Fibroblast of pulmonary artery (primary cell): ENCODE measurements around the gene GRHPR.
"Not testable (repeated sequence)": the region's sequence is repeated elsewhere in the genome, so short reads cannot be mapped to it uniquely, and the experiment has no call there.

Source experiments
- DNase-seq: peaks from one replicate; pipeline ENCODE4 v3.0.0-alpha.2; 2010; ENCODE audit warnings: low read depth
- H3K4me3 ChIP-seq: replicated peaks from 2 replicates; pipeline ENCODE4 v1.5.1; 2011; ENCODE audit warnings: low read depth, mild to moderate bottlenecking, control low read depth, low read length, moderate library complexity
- TF ChIP-seq, protein P1 (sequence below): IDR thresholded peaks from 2 replicates; pipeline ENCODE4 v1.5.1; 2011; ENCODE audit warnings: mild to moderate bottlenecking, control low read depth, low read length, inconsistent platforms; ENCODE audit errors: missing control alignments

The GRHPR gene

DNA sequence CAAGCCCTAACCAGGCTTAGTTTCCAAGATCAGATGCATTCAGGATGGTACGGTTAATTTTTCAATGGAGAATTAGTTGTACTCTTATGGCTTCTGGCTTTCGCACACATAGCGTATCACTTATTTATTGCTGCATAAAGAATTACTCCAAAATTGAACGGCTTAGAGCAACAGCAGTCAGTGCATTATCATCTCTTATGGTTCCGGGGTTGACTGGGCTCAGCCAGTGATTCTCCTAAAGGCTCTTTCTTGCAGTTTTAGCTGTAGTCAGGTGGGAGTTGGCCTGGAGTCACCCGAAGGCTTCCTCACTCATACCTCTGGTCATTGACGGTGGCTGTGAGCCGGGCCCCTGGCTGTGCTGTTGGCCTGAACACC is 595 bp upstream of the GRHPR start:
- no peak for DNase-seq
- H3K4me3 ChIP-seq, result peak overlapping the region; percentile 94
- TF ChIP-seq, protein P1, sequence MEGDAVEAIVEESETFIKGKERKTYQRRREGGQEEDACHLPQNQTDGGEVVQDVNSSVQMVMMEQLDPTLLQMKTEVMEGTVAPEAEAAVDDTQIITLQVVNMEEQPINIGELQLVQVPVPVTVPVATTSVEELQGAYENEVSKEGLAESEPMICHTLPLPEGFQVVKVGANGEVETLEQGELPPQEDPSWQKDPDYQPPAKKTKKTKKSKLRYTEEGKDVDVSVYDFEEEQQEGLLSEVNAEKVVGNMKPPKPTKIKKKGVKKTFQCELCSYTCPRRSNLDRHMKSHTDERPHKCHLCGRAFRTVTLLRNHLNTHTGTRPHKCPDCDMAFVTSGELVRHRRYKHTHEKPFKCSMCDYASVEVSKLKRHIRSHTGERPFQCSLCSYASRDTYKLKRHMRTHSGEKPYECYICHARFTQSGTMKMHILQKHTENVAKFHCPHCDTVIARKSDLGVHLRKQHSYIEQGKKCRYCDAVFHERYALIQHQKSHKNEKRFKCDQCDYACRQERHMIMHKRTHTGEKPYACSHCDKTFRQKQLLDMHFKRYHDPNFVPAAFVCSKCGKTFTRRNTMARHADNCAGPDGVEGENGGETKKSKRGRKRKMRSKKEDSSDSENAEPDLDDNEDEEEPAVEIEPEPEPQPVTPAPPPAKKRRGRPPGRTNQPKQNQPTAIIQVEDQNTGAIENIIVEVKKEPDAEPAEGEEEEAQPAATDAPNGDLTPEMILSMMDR, result no peak

DNA sequence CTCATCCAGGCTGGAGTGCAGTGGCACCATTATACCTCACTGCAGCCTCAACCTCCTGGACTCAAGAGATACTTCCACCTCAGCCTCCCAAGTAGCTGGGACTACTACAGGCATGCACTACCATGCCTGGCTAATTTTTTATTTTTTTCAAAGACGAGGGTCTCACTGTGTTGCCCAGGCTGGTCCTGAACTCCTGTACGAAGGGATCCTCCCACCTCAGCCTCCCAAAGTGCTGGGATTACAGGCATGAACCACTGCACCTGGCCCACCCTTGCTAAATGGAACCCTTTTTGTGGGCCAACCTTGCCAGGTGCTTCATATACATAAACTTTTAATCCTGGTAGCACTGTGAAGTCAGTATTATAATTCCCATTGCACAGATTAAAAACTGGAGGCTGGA is 1.0 kb downstream of the GRHPR start:
- no peak for DNase-seq
- TF ChIP-seq, protein P1, result no peak
- peak overlapping the region; percentile 94 for H3K4me3 ChIP-seq

DNA sequence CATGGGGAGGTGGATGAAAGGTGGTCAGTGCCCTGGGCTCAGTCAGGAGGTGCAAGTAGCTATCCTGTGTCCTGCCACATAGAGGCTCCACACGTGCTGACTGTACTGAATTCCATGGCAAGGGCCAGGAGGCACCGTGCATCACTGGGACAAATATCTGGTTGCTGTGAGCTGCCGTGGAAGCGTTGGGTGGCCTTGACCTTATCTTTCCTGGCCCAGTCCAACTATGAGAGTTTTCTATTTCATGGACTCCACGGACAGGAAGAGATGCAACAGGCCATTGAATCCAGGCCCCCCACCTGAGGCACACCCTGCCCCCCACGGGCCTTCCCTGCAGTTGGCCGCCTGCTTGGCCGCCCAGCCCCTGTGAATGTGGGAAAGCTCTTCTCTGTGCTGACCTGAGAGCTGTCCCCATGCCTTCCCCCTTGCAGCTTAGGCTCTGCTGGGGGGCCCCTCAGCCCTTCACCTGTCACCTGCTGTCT is 1.7 kb downstream of the GRHPR start:
- no peak for DNase-seq
- peak overlapping the region; percentile 94 for H3K4me3 ChIP-seq

DNA sequence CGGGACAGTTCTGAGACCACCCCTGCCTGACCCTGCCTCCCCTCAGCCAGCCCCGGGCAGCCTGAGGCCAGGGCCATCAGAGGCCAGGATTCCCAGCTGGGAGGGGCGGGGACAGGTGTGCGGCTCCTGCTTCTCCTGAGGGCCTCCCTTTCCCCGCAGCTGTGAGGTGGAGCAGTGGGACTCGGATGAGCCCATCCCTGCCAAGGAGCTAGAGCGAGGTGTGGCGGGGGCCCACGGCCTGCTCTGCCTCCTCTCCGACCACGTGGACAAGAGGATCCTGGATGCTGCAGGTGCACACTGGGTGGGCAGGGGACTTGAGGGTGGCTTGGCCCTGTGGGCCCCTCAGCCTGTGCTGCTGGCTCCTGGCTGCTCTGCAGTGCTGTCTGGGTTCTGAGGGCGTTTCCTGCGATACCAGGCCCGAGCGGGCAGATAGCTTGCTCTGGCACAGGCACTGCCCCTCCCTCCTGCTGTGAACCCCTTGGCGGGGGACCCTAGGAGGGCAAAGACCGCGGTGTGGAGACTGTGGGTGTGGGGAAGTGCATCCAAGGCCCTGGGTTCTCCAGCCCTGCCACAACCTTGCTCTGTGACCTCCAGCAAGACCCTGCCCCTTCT is 2.3 kb downstream of the GRHPR start:
- TF ChIP-seq, protein P1, result no peak
- no peak for DNase-seq
- H3K4me3 ChIP-seq, result no peak overlapping the region

More for the DNA sequence above, 1.7 kb downstream of the GRHPR start:
- TF ChIP-seq, protein P1, result no peak

DNA sequence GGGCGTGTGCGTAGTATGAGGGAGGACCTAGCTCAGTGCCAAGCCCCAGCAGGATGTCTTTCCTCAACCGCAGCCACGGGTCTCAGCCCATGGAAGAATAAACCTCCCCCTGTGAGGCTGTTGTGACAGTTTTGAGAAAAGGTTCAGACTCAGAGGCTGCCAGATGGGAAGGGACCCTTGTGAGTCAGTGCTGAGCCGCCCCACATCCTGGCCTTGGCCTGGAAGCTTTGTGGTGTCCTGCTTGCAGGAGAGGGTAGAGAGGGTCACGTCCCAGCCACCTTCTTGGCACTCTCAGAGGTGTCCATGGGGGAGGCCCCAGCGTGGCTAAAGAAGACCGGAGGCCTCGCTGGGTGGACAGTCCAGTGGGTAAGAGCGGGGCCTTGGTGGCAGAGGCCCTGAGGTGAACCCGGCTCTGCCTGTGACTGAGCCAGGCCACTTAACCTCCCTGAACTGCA is 2.8 kb downstream of the GRHPR start:
- no peak overlapping the region for H3K4me3 ChIP-seq
- TF ChIP-seq, protein P1, result no peak
- DNase-seq, result no peak

DNA sequence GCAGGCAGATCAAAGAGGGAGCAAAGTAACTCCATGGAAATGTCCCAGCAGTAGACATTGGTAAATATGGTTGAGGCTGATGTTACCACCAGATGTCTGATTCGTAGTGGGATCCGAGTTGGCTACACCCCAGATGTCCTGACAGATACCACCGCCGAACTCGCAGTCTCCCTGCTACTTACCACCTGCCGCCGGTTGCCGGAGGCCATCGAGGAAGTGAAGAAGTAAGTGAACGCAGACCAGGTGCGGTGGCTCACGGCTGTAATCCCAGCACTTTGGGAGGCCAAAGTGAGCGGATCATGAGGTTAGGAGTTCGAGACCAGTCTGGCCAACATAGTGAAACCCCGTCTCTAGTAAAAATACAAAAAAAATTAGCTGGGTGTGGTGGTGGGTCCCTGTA is 3.9 kb downstream of the GRHPR start:
- DNase-seq, H3K4me3 ChIP-seq: not testable (repeated sequence)

DNA sequence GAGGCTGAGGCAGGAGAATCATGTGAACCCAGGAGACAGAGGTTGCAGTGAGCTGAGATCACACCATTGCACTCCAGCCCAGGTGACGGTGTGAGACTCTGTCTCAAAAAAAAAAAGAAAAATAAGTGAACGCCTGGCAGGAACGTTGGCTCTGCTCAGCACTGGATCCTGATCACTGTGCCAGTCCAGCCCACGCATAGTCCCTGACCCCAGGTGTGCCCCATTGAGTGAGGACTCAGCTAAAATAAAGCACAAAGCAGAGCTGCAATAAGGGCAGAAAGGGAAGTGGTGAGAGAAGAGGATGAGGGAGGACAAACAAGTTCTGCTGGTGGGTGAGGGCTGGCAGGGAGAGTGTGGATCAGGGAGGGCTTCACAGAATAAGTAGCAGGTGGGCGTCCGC is 4.3 kb downstream of the GRHPR start:
- DNase-seq, result no peak
- H3K4me3 ChIP-seq, result no peak overlapping the region
- TF ChIP-seq, protein P1, result no peak
